ENCODE results near the gene CCDC88C. TPM values are rescaled to one million over a fixed set of nuclear protein-coding genes. Genes with fewer than 3 reads are reported as not detected.

CCDC88C gene
- total RNA-seq, 2 donors from 2014 or later, result 32.5 to 54.4 TPM

DNA sequence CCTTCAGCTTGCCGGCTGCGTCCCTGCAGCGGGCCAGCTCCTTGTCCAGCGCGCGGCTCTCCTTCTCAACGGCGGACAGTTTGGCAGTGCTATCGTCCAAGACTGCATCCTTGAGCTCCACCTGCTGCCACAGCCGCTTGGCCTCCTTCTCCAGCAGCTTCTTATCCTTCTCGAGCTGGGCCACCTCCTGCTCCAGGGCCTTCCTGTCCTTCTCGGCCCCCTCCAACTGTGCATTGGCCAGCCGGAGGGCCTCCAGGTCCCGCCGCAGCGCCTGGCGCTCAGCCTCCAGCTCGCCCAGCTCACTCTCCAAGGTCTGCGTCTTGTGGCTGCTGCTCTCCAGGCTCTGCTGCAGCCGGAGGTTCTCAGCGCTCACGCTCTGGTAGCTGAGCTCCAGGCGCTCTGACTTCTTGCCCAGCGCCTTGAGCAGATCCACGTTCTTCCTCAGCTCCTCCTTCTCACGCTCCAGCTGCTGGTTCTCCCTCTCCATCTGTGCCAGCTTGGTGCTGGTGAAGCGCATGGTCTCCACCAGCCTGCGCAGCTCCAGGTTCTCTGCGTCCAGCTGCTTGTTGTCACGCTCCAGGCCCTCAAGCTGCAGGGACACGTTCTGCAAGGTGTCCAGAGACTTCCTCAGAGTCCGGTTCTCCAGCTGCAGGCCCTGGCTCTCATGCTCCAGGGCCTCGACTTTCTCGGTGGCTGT, 104.3 kb downstream of the CCDC88C start:
- DNase-seq (ENCODE audit: low spot score), result no peak
- peaks cover 11% of the 10 kb centered on the region for H3K4me1 ChIP-seq (replicated peaks)
- H3K4me3 ChIP-seq, result no peak overlapping the region
- intact Hi-C loops (cut with DNase I), result no loop called here
- no peaks in the 10 kb centered on the region for H3K36me3 ChIP-seq
- TF ChIP-seq POLR2A (IDR thresholded peaks at IDR 0.05) (no peak), POLR2AphosphoS5 (IDR thresholded peaks at IDR 0.05) (no peak), CTCF (IDR thresholded peaks at IDR 0.05) (no peak)
- no peaks in the 10 kb centered on the region for H3K9me3 ChIP-seq
- no peak overlapping the region for H3K27ac ChIP-seq
- H3K27me3 ChIP-seq (replicated peaks; ENCODE audit: insufficient read depth), result no peaks in the 10 kb centered on the region
- WGBS, result 92% methylated on average over 34 of the region's 34 CpGs

DNA sequence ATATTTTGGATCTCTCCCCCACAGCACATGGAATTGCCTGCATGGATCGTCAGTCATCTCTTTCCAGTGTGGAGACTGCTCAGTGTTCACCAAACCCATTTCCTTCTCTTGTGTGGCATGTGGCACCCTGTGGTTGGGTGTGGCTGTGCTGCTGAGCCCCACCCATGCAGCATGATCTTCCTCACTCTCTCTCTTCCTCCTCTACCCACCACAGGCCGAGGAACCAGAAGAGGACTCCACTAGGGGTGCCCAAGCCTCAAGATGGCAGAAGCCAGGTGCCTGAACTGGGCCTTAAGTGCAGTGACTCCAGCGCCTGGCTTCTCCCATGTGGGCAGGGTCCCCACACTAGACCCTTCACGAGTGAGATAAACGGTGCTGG, 106.3 kb downstream of the CCDC88C start:
- H3K27me3 ChIP-seq (replicated peaks; ENCODE audit: insufficient read depth), result no peaks in the 10 kb centered on the region
- intact Hi-C loops (cut with DNase I), result no loop called here
- DNase-seq (ENCODE audit: low spot score), result no peak
- no peak overlapping the region for H3K4me3 ChIP-seq
- no peaks in the 10 kb centered on the region for H3K9me3 ChIP-seq
- H3K36me3 ChIP-seq, result no peaks in the 10 kb centered on the region
- no peak overlapping the region for H3K27ac ChIP-seq
- TF ChIP-seq CTCF (IDR thresholded peaks at IDR 0.05), result no peak
- no peaks in the 10 kb centered on the region for H3K4me1 ChIP-seq (replicated peaks)
- WGBS, result 76% methylated on average over 5 of the region's 5 CpGs

GRCh38 chr14:91310606-91311283, 106.9 kb downstream of the CCDC88C start:
- no peaks in the 10 kb centered on the region for H3K36me3 ChIP-seq
- no peak overlapping the region for H3K27ac ChIP-seq
- no peaks in the 10 kb centered on the region for H3K27me3 ChIP-seq (replicated peaks; ENCODE audit: insufficient read depth)
- no peaks in the 10 kb centered on the region for H3K9me3 ChIP-seq
- H3K4me1 ChIP-seq (replicated peaks), result no peaks in the 10 kb centered on the region
- intact Hi-C loops (cut with DNase I), result no loop called here
- TF ChIP-seq CTCF (IDR thresholded peaks at IDR 0.05) (no peak), POLR2AphosphoS5 (IDR thresholded peaks at IDR 0.05) (no peak), POLR2A (IDR thresholded peaks at IDR 0.05) (no peak)
- H3K4me3 ChIP-seq, result no peak overlapping the region
- no peak for DNase-seq (ENCODE audit: low spot score)
- 92% methylated on average over 16 of the region's 16 CpGs for WGBS

DNA sequence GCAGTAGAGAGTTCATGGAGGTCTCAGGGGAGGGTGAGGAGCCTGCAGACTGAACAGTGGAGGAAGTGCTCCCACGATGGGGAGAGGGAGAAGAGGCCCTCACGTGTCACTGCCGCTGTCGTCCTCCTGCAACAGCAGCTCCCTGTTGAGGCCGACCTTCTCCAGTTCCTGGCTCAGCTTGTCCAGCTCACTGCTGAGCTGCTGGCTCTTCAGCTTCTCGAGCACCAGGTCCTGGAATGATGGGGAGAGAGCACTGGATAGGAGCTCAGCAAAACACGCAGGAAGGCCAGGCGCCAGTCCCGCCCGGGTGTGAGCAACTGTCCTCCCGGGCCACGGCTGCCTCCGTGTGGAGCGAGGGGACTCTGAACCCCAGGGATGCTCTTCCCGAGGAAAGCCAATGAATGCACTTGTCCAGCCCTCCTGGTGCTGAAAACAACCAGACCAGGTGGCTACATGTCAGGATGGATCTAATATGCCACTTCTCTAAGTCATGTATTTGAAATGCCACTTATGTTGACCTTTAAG, 107.8 kb downstream of the CCDC88C start:
- Histone ChIP-seq H3K9me3 (no peaks in the 10 kb centered on the region), H3K4me3 (no peak overlapping the region), H3K27me3 (replicated peaks; ENCODE audit: insufficient read depth) (no peaks in the 10 kb centered on the region), H3K36me3 (no peaks in the 10 kb centered on the region), H3K4me1 (replicated peaks) (no peaks in the 10 kb centered on the region), H3K27ac (no peak overlapping the region)
- intact Hi-C loops (cut with DNase I), result no loop called here
- TF ChIP-seq POLR2A (IDR thresholded peaks at IDR 0.05), result no peak
- no peak for DNase-seq (ENCODE audit: low spot score)
- WGBS, result 86% methylated on average over 15 of the region's 15 CpGs

GRCh38 chr14:91308337-91308736, 109.3 kb downstream of the CCDC88C start:
- Histone ChIP-seq H3K36me3 (no peaks in the 10 kb centered on the region), H3K4me1 (replicated peaks) (no peaks in the 10 kb centered on the region), H3K4me3 (no peak overlapping the region), H3K27me3 (replicated peaks; ENCODE audit: insufficient read depth) (no peaks in the 10 kb centered on the region), H3K27ac (no peak overlapping the region), H3K9me3 (no peaks in the 10 kb centered on the region)
- intact Hi-C loops (cut with DNase I), result no loop called here
- DNase-seq (ENCODE audit: low spot score), result no peak
- WGBS, result 96% methylated on average over 8 of the region's 8 CpGs
- no peak for TF ChIP-seq POLR2A (IDR thresholded peaks at IDR 0.05)
- TF ChIP-seq POLR2AphosphoS5 (IDR thresholded peaks at IDR 0.05), result no peak
- TF ChIP-seq CTCF (IDR thresholded peaks at IDR 0.05), result no peak

Data from prostate gland (tissue), 2 donors.